GM19351 (cell line): ENCODE results near the gene CORO7.
A peak's percentile ranks its signal among the peaks of the same experiment; 100 is the strongest.
"Not testable (repeated sequence)": the region's sequence is repeated elsewhere in the genome, so short reads cannot be mapped to it uniquely, and the experiment has no call there.

Source experiments
- ATAC-seq: cut with Tn5 transposase; IDR thresholded peaks from one replicate; pipeline ENCODE4 v1.9.1; 2021; ENCODE audit warnings: mild to moderate bottlenecking, moderate library complexity; ENCODE audit not compliant: unreplicated experiment

Gene CORO7

DNA sequence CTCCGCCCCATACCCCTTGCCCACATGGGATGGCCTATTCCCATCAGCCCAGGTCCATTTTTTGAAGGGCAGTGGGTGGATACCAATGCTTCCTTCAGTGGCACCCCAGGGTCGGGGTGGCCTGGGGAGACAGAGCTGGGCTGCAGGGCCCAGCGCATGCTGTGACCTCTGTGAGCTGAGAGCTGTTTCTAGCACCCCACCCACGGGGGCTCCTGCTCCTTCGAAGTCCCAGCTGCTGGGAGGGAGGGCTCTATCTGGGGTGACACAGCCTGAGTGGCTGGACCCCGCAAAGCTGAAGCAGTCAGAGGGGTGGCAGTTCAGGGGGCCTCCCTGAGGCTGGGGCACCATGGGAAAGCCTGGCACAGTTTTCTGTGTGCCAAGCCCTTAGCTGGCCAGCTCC is 76.0 kb downstream of the CORO7 start:
- ATAC-seq = no peak

DNA sequence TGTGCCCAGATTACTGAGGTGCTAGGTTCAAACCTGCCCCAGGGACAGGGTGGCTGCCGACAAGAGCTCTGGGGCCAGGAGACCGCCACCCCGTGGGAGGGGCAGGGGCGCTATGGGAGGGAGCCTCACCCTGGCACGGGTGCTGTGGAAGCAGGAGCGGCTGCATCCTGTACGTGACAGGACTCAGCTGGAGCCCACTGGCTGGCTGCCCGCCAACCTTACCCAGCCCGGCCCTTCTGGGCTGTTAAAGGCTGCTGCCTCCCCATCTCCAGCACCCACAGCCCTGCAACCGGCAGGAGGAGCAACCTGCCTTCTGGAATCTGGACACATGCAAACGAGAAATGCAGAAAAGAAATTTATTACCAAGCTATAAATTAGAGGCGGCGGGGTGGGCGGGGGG is 76.5 kb downstream of the CORO7 start:
- ATAC-seq = no peak

DNA sequence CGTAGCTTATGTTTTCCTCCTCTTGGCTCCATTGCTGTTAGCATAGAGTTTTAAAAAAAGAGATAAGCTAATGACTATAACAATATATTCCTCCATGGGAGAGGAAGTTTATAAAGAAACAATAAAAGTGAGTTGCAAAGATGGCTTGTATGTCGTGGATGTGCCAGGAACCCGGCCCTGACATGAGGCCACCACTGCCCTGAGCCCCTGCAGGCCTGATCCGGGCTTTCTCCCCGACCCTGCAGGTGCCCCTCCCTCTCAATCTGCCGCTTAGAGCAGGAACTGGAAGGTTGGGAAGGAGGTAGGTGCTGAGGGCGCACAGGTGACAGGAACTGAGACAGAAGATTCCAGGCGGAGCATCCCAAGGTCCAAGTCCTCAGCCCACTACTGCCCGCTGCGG is 76.9 kb downstream of the CORO7 start:
- no peak for ATAC-seq

DNA sequence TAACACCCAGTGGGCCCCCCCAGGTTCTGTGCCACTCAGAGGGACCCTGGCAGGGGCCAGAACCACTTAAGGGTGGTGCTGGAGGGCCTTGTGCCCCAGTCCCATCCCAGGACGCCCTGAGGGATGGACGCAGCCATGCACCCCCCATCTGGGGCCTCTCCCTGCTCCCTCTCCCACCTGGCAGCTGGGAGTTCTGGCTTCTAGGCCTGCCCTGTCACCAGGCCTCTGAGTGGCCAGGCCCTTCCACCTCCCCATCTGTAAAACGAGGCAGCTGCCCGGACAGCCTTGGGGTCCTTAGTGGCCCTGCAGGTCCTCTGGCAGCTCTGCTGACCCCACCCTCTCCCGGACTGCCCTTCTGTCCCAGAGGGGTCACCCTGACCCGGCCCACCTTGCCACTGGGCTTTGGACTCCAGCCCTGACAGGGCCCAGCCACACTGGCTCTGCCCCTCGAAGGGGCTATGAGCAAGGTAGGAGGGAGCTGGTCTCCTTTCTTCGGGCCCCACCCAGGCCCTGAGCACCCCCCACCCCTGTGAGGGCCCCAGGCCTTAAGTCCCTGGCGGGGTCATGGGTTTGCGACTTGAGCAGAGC is 77.6 kb downstream of the CORO7 start:
- ATAC-seq = no peak

DNA sequence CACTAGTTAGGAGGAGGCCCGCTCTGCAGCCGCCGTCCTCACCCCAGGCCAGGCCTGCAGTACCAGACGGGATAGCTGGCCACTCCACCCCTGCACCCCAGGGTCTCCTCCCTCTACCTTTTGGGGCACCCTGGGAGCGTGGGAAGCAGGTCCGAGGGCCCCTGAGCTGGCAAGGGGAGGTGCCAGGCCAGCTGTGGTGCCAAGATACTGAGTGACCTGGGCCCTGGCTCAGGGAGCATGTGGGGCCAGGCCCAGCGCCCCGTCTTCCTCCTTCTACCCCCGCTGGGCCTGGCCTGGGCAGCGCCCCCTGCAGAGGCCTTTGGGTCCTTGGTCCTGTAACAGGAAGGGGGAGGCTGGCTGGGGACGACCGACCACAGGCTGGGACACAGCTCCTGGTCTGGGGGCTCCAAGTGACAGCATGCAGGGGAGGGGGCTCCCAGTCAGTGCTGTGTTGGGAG is 78.2 kb downstream of the CORO7 start:
- ATAC-seq = no peak

DNA sequence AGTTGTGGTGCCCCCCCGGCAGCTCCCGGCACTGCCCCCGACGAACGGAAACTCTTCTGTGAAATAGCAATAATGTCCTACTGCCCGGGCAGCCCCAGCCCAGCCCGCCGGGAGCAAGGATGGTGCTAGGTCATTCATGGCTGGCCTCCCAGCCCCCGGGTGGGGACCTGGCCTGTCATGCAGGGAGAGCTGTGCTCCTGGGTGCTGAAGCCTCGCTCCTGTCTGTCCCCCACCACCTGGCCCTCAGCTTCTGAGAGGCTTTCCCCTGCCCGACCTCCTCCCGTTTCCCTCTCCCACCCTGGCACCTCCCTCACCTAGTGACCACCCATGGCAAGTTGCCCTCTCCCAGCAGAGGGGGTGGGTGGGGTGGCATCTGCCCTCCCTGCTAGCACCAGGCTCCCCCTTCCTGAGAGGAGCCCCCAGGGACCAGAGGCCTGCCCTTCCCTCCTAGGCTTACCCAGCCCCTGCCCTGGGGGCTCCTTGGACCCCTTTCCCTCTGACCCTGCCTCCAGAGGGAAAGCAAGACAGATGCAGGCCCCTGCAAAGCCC is 78.8 kb downstream of the CORO7 start:
- no peak for ATAC-seq

DNA sequence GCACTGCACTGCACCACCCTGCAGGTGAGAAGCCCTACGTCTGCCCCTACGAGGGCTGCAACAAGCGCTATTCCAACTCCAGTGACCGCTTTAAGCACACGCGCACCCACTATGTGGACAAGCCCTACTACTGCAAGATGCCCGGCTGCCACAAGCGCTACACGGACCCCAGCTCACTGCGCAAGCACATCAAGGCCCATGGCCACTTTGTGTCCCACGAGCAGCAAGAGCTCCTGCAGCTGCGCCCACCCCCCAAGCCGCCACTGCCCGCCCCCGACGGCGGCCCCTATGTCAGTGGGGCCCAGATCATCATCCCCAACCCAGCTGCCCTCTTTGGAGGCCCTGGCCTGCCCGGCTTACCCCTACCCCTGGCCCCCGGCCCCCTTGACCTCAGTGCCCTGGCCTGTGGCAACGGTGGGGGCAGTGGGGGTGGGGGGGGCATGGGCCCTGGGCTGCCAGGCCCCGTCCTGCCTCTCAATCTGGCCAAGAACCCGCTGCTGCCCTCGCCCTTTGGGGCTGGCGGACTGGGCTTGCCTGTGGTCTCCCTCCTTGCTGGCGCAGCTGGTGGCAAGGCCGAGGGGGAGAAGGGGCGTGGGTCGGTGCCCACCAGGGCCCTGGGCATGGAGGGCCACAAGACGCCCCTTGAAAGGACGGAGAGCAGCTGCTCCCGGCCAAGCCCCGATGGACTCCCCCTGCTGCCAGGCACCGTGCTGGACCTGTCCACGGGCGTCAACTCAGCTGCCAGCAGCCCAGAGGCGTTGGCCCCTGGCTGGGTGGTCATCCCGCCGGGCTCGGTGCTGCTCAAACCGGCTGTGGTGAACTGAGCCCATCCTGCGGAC is 79.5 kb downstream of the CORO7 start:
- no peak for ATAC-seq

DNA sequence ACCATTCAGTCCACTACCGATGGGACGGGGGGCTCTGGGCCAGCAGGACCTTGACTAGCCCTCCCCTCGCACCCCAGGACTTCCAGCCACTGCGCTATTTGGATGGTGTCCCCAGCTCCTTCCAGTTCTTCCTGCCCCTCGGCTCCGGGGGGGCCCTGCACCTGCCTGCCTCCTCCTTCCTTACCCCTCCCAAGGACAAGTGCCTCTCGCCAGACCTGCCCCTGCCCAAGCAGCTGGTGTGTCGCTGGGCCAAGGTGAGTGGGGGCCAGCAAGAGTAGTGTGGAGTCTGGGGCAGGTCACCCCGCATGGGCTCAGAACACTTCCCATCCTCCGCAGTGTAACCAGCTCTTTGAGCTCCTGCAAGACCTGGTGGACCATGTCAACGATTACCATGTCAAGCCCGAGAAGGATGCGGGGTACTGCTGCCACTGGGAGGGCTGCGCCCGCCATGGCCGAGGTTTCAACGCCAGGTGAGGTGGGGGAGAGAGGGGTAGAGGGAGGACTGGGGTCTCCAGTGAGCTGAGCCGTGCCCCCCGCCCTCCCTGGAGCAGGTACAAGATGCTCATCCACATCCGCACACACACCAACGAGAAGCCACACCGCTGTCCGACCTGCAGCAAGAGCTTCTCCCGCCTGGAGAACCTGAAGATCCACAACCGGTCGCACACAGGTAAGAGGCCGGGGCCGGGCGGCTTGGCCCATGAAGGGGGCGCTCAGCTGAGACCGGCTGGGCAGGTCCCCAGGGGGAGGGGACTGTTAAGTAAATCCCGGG is 81.5 kb downstream of the CORO7 start:
- no peak for ATAC-seq

DNA sequence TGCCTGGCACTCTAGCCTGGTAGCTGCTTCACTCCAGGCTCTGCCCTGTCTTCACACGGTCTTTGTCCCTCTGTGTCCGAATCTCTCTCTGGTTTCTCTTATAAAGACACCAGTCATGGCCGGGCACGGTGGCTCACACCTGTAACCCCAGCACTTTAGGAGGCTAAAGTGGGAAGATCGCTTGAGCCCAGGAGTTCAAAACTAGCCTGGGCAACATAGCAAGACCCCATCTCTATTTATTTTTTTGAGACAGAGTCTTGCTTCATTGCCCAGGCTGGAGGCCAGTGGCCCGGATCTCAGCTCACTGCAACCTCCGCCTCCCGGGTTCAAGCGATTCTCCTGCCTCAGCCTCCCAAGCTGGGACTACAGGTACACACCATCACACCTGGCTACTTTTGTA is 82.7 kb downstream of the CORO7 start:
- ATAC-seq = not testable (repeated sequence)

DNA sequence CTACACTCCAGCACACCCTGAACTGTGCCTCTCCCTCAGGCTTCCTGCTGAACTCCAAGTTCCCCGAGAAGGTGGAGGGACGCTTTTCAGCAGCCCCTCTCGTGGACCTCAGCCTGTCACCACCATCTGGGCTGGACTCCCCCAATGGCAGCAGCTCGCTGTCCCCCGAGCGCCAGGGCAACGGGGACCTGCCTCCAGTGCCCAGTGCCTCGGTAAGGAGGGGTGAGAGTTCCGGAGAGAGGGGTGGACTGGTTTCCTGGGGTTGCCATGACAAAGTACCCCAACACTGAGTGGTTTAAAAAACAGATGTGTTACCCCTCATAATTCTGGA is 83.1 kb downstream of the CORO7 start:
- no peak for ATAC-seq

DNA sequence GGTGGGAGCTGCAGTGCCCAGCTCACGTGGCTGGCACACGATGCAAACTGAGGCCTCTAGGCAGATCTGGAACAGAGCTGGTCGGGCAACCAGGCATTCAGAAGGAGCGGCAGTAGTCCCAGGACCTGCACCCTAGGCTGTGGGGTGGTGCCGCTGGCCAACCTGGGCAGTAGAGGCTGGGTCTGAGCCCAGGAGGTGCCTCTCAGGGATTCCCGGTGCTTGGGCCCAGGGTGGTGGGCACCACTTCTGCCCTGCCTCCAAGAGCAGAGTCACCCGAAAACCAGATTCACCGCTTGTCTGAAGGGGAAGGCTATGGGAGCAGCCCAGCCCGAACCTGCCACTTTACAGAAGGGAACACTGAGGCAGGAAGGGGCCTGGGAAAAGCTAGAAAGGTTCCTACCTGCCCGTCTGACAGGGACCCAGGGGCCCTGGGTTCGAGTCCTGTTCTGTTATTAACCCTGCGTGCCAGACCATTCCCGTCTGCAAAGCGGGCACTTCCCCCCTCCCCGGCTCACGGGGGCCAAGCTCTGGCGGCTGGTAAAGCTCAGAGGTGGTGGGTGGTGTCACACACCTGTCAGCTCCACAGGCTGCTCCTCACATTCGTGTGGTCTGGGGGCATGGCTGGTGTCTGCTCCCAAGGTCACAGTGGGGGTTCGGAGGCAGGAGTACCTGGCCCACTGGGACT is 83.6 kb downstream of the CORO7 start:
- ATAC-seq = no peak

DNA sequence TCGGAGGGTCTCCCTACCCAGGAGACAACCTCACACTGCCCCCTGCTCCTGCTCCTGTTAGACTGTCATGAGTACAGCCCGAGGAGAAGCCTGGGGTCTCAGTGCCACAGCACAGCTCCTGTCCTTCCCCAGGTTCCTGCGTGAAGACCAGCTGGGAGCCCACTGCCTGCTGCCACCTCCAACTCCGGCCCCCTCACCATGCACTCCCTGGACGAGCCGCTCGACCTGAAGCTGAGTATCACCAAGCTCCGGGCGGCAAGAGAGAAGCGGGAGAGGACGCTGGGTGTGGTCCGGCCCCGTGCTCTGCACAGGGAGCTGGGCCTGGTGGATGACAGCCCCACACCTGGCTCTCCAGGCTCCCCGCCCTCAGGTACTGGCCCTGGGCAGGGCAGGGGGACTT is 84.3 kb downstream of the CORO7 start:
- no peak for ATAC-seq

DNA sequence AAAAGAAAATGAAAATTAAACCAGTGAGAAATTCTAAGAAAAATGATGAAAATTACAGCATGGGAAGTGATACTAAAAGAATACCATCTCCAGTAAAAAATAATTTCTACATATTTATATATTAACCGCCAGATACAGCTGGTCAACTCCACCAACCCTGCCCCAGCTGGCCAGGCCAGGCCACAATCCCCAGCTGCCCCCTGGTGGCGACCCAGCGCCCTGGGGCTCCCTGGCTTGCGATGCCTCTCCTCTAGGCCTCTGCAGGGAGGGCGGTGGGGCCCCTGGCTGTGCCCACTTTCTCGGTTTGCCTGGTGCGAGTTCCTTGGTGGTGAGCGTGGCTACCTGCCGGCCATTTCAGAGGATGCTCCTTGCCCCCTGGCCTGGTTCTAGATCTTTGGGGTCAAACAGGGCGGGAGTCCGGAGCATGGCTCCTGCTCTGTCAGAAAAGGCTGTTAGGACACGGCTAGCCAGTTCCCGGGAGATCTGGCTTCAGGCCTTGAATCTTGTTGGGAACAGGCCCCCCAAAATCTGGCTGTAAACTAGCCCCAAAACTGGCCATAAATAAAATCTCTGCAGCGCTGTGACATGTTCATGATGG is 86.0 kb downstream of the CORO7 start:
- no peak for ATAC-seq

DNA sequence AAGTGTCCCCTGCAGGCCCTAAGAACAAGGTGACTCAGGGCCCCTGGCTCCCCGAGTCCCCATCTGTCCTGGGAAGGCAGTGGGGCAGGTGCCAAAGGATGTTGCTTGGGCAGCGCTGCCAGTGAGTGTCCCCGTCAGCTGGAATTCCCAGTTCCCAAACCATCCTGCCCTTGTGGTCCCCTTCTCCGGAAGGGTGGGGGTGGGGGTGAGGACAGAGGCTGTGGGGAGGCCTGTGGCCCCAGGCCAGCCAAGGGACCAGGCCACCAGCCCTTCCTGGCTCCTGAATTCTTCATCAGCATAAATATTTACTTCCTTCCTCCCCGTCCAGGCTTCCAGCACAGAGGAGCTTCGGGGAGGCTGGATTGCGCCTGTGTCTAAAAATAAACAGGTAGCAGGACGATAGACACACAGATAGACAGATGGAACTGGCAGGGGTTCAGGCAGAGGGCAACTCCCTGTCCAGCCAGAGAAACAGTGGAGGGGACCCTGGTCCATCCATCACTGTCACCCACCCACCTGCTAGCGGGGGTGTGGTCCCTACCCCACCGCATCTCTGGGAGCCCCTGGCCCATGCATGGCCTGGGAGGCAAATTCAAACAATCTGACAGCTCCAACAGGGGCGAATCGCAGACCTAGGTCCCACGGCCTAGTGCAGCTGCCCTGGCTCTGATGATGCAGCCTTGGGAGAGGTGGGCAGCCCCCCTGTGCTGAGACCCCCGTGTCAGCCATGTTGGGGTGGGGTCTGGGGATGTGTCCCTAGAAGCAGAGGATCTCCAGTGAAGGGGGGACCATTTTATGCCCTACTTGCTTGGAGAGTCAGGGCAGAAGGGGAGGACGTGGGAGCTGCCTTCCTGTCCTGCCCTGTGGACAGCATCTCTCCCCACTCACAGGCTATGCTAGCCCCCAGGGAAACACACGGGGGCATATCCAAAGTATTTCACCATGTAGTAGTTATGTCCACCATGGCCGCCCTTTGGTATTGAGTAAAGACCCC is 87.3 kb downstream of the CORO7 start:
- no peak for ATAC-seq

DNA sequence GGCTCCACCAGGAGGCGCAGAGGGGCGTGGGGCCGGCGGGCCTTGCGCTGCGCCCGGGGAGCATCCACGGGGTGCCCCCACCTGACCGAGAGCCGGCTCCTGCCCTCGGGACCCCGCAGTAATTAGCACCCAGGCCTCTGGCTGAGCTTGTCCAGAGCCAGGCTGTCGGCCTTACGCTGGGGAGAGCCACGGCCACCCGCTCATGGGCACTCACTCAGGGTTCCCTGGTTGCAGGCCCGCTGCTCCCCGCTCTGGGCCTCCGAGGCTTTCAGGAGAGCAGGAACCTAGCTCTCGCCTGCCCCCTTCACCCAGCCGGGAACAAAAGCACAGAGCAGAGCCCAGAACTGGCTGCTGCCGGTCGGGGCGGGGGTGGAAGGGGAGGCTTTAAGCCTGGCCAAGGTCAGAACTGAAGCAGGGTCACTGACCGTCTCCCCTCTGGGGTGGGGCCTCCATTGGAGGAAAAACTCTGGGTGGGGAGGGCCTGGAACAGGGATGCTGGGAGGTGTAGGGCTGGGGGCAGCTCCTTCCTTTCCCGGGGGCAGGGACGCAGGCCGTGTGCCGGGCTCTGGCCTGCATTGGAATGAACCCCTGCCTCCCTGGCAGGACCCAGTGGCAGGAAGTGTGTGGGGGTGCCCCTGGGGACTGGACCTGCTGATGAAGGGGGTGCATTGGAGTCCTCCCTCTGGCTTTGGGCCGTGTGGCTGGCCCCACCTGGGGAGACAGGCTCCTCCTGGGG is 88.2 kb downstream of the CORO7 start:
- ATAC-seq = no peak

DNA sequence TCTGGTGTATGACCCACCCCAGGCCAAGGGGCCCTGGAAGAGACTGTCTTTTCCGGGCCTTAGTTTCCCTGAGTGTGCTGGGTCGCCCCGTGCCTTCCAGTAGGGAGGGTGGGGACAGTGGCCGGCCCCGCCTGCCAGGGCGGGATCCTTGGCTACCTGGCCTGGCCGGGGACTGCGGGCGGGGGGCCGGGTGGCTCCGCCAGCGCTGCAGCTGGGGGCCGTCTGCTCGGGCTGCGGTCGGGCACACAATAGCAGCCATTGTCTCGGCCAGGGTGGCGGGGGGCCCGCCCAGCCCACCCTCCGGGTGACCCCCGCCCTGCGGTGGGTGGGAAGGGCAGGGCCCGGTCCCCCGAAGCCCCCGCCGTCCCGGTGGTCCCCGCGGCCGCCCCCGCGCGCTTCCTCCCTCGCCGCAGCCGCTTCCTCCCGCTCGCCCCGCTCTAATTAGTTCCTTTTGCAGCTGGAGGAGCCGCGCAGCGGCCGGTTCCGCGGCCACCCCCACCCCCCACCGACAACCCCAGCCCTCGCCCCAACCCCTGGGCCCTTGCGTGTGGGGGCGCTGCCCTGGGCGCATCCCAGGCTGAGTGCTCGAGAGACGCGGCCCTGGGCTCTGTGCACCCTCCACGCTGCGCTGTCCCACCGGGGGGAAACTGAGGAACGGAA is 88.9 kb downstream of the CORO7 start:
- ATAC-seq = no peak

DNA sequence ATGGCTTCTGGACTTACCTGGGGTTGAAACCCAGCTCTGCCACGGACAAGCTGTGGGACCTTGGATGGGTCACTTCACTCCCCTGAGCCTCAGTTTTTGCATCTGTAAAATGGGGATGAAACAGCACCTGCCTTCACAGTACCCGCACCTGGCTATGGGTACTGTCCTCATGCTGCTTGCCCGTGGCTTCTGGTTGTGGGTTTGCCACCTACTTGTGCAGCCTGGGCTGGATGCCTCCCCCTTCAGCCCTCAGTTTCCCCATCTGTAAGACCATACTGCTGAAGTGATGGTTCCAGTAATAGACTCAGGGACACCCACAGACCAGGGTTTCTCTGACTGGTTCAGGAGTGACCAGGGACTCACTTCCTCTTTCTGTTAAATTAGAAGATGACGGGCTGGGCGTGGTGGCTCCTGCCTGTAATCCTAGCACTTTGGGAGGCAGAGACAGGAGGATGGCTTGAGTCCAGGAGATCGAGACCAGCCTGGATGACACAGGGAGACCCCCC is 91.1 kb downstream of the CORO7 start:
- peak; percentile 51 for ATAC-seq
